MCF 10A (cell line): Measurements from ENCODE around the gene CGB2. TPM values are rescaled to one million over a fixed set of nuclear protein-coding genes. Genes with fewer than 3 reads are reported as not detected.

Experiments
- BruUV-seq: library from RNA; stranded (reverse); fragments of 400-500 nt; replicated peaks from 2 replicates; lab custom pipeline; 2021; lab: Mats Ljungman, UMichigan
- CTCF ChIA-PET: fragments of 300-600 bp; sonication (Branson Sonifier 250); formaldehyde crosslinking; extraction: SDS; loops from one replicate; lab custom pipeline; 2021; ENCODE audit warnings: antibody characterized with exemption, inconsistent platforms; lab: Yijun Ruan, JAX
- POLR2A ChIA-PET: fragments of 300-600, 350-650 bp; sonication (Branson Sonifier 250); formaldehyde crosslinking; extraction: SDS; loops from one replicate; lab custom pipeline; 2020; ENCODE audit warnings: antibody characterized with exemption, inconsistent platforms; lab: Yijun Ruan, JAX
- DNase-seq: peaks from one replicate; pipeline ENCODE4 v3.0.0-alpha.2; 2018; ENCODE audit not compliant: unreplicated experiment
- H3K27ac Mint-ChIP-seq: one replicate; pipeline ENCODE4 v1.8.0; 2022; ENCODE audit warnings: mild to moderate bottlenecking, low read depth, mixed read lengths; ENCODE audit not compliant: unreplicated experiment
- H3K27me3 Mint-ChIP-seq: one replicate; pipeline ENCODE4 v1.8.0; 2022; ENCODE audit warnings: mixed read lengths; ENCODE audit not compliant: insufficient read depth, unreplicated experiment
- H3K36me3 Mint-ChIP-seq: one replicate; pipeline ENCODE4 v1.8.0; 2022; ENCODE audit warnings: mild to moderate bottlenecking, moderate library complexity, mixed read lengths; ENCODE audit not compliant: insufficient read depth, unreplicated experiment
- H3K4me1 Mint-ChIP-seq: one replicate; pipeline ENCODE4 v1.8.0; 2022; ENCODE audit warnings: mixed read lengths; ENCODE audit not compliant: insufficient read depth, unreplicated experiment
- H3K4me3 Mint-ChIP-seq: one replicate; pipeline ENCODE4 v1.8.0; 2022; ENCODE audit warnings: mild to moderate bottlenecking, moderate library complexity, mixed read lengths; ENCODE audit not compliant: unreplicated experiment
- H3K9me3 Mint-ChIP-seq: one replicate; pipeline ENCODE4 v1.8.0; 2022; ENCODE audit warnings: mixed read lengths; ENCODE audit not compliant: unreplicated experiment
- intact Hi-C: fragments of 100-400 bp; cut with micrococcal nuclease; formaldehyde crosslinking; loops from 2 replicates; pipeline ENCODE4 v1.14.1; 2022
- total RNA-seq: library from RNA; stranded (reverse); gene quantifications from 2 replicates; pipeline ENCODE4 v1.2.3, GENCODE V29; 2022
- TF ChIP-seq, protein P1 (sequence below): fragments of 200-600 bp; IDR thresholded peaks from one replicate; pipeline ENCODE4 v1.8.0; 2022; ENCODE audit warnings: antibody characterized with exemption, mild to moderate bottlenecking; ENCODE audit not compliant: unreplicated experiment

The CGB2 gene
- total RNA-seq, 1 experiment from 2014 or later: not detected

DNA sequence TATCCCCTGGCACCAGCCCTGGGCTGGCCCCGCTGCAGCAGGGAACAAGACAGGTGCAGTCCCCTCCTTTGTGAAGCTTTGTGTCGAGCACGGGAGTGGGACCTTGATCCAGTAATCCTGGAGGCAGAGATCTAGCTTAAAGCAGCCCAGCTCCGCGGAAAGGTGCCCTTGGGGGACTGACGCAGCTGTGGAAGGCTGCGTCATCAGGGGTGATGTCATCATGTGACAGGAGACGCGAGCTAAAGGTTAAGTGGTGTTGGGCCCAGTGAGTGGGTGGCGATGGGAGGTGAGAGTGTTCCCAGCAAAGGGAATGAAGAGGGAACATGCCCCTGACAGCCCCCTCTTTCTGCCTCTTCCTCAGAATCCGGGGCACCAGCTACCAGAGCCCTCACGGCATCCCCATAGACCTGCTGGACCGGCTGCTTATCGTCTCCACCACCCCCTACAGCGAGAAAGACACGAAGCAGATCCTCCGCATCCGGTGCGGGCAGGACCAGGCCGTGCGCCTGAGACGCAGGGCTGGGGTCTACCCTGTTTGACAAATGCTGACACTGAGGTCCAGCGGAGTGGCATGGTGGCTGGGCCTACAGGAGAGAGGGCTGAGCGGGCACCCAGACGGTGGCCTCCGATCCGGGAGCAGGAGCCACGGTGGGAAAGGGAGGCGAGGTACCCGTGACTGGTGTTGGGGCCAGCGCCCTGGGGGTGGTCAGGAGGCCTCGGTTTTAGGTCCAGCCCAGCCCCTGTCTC is 17.4 kb upstream of the CGB2 start:
- ChIA-PET CTCF (interaction anchor here (0.6 to 3.0 kb wide), 4 partner anchors 12 to 59 kb away, joined by 3 to 17 read pairs (median 8); no protein-coding TSS in a partner anchor), POLR2A (interaction anchor here (0.9 kb wide), 1 partner anchor 84 kb away, joined by 4 read pairs; no protein-coding TSS in a partner anchor)
- Mint-ChIP-seq H3K27me3 (no peaks in the 10 kb centered on the region), H3K36me3 (peaks cover 65% of the 10 kb centered on the region), H3K4me1 (peaks cover 5% of the 10 kb centered on the region), H3K27ac (no peak overlapping the region), H3K4me3 (no peak overlapping the region), H3K9me3 (no peaks in the 10 kb centered on the region)
- DNase-seq: no peak
- intact Hi-C loops: no loop called here
- TF ChIP-seq, protein P1, sequence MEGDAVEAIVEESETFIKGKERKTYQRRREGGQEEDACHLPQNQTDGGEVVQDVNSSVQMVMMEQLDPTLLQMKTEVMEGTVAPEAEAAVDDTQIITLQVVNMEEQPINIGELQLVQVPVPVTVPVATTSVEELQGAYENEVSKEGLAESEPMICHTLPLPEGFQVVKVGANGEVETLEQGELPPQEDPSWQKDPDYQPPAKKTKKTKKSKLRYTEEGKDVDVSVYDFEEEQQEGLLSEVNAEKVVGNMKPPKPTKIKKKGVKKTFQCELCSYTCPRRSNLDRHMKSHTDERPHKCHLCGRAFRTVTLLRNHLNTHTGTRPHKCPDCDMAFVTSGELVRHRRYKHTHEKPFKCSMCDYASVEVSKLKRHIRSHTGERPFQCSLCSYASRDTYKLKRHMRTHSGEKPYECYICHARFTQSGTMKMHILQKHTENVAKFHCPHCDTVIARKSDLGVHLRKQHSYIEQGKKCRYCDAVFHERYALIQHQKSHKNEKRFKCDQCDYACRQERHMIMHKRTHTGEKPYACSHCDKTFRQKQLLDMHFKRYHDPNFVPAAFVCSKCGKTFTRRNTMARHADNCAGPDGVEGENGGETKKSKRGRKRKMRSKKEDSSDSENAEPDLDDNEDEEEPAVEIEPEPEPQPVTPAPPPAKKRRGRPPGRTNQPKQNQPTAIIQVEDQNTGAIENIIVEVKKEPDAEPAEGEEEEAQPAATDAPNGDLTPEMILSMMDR: no peak
- BruUV-seq: no TSS peak

DNA sequence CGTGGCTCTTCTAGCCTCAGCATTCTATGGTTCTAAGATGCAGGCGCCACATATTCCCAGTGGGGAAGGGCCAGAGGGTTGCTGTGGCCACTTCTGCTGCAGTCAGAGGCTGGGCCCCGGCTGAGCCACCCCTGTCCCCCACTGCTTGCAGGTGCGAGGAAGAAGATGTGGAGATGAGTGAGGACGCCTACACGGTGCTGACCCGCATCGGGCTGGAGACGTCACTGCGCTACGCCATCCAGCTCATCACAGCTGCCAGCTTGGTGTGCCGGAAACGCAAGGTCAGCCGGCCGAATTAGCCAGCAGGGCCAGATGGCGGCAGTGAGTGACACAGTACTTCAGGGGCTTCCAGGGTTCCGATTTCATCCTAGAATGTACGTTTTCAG is 16.8 kb upstream of the CGB2 start:
- intact Hi-C loops: no loop called here
- peaks cover 60% of the 10 kb centered on the region for H3K36me3 Mint-ChIP-seq
- H3K27ac Mint-ChIP-seq: no peak overlapping the region
- peaks cover 8% of the 10 kb centered on the region for H3K4me1 Mint-ChIP-seq
- H3K27me3 Mint-ChIP-seq: no peaks in the 10 kb centered on the region
- TF ChIP-seq, protein P1: no peak
- no peak for DNase-seq
- no peaks in the 10 kb centered on the region for H3K9me3 Mint-ChIP-seq
- TSS peak; percentile 14 for BruUV-seq
- ChIA-PET CTCF (no interaction called here), POLR2A (no interaction called here)
- no peak overlapping the region for H3K4me3 Mint-ChIP-seq

DNA sequence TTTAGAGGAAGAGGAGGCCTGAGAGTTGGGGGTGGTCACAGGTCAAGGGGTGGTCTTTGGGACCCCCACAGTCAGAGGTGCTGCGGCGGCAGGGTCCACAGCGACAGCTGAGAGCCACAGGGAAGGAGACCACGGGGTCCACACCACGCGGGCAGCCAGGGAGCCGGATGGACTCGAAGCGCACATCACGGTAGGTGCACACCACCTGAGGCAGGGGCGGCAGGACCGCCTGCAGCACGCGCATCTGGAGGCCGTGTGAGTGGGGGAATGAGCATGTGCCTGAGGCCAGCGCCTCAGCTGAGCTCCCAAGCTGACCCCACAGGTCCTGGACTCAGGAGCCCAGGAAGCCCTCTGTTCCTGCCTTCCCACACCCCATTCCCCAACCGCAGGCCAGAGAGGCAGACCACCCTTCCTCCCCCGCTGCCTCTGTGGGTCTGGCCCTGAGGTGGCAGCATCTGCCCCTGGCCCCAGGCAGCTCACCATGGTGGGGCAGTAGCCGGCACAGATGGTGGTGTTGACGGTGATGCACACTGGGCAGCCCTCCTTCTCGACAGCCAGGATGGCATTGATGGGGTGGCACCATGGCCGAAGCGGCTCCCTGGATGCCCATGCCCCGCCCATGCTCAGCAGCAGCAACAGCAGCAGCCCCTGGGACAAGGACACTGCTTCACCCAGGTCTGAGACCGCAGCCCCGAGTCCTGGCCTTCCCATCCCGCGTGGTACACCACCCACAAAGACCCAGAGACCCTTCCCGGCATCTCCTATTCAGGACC is 15.4 kb upstream of the CGB2 start:
- Mint-ChIP-seq H3K27me3 (no peaks in the 10 kb centered on the region), H3K27ac (no peak overlapping the region), H3K36me3 (peaks cover 46% of the 10 kb centered on the region), H3K4me3 (no peak overlapping the region), H3K9me3 (no peaks in the 10 kb centered on the region), H3K4me1 (peaks cover 13% of the 10 kb centered on the region)
- intact Hi-C loops: no loop called here
- DNase-seq: no peak
- TF ChIP-seq, protein P1: no peak
- no TSS peak for BruUV-seq
- ChIA-PET CTCF (interaction anchor here (0.6 to 1.1 kb wide), 2 partner anchors 16 to 51 kb away, joined by 4 read pairs; no protein-coding TSS in a partner anchor), POLR2A (interaction anchor here (0.6 kb wide), 1 partner anchor 41 kb away, joined by 3 read pairs; the partner anchor contains the start of gene CGB7)
